Stimulated activated naive CD8-positive, alpha-beta T cell treated with anti-CD3 and anti-CD28 coated beads, Interleukin-15, Interleukin-2, amounts not matched to agents 100 ng/mL and 50 ng/mL, for 24 hours (primary cell): ENCODE data around the gene PNMA8B.
A peak's percentile ranks its signal among the peaks of the same experiment; 100 is the strongest.
"Not testable (repeated sequence)": the region's sequence is repeated elsewhere in the genome, so short reads cannot be mapped to it uniquely, and the experiment has no call there.

Source experiments
- H3K27ac Mint-ChIP-seq: one replicate; pipeline ENCODE4 v1.8.0; 2021; ENCODE audit warnings: mild to moderate bottlenecking, mixed read lengths
- H3K27me3 Mint-ChIP-seq: one replicate; pipeline ENCODE4 v1.8.0; 2021; ENCODE audit warnings: mixed read lengths
- H3K36me3 Mint-ChIP-seq: one replicate; pipeline ENCODE4 v1.8.0; 2021; ENCODE audit warnings: low read depth, mixed read lengths
- H3K4me1 Mint-ChIP-seq: one replicate; pipeline ENCODE4 v1.8.0; 2021; ENCODE audit warnings: low read depth, mixed read lengths
- H3K4me3 Mint-ChIP-seq: one replicate; pipeline ENCODE4 v1.8.0; 2021; ENCODE audit warnings: mild to moderate bottlenecking, mixed read lengths
- H3K9me3 Mint-ChIP-seq: one replicate; pipeline ENCODE4 v1.8.0; 2021; ENCODE audit warnings: mixed read lengths

PNMA8B gene

GRCh38 chr19:46522988-46523387, 27.3 kb upstream of the PNMA8B start:
- H3K4me3 Mint-ChIP-seq, result peak overlapping the region; percentile 45
- peak overlapping the region; percentile 86 for H3K27ac Mint-ChIP-seq
- not testable (repeated sequence) for H3K9me3 Mint-ChIP-seq, H3K27me3 Mint-ChIP-seq, H3K36me3 Mint-ChIP-seq
- H3K4me1 Mint-ChIP-seq, result peaks cover 56% of the 10 kb centered on the region

GRCh38 chr19:46521241-46521868, 25.7 kb upstream of the PNMA8B start:
- H3K36me3 Mint-ChIP-seq, result peaks cover 4% of the 10 kb centered on the region
- H3K9me3 Mint-ChIP-seq, result peaks cover 5% of the 10 kb centered on the region
- H3K4me1 Mint-ChIP-seq, result peaks cover 56% of the 10 kb centered on the region
- no peak overlapping the region for H3K4me3 Mint-ChIP-seq
- peak overlapping the region; percentile 6 for H3K27ac Mint-ChIP-seq
- no peaks in the 10 kb centered on the region for H3K27me3 Mint-ChIP-seq

DNA sequence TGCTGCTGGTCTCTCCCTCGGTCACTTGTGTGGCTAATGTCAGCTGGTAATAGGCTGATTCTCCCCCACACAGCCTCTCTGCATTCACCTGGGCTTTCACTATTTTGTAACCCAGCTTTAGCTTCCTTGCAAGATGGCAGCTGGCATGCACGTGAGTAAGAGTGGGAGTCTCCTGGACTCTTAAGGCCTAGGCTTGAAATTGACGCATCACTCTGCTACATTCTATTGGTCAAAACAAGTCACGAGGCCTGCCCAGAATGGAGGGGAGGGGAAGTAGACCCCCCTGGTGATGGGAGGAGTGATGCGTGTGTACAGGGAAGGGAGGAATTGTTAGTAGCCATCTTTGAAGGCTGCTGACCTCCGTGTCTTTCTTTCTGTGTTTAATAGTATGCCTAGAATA, 24.9 kb upstream of the PNMA8B start:
- H3K27ac Mint-ChIP-seq, result no peak overlapping the region
- H3K4me3 Mint-ChIP-seq, result no peak overlapping the region
- H3K4me1 Mint-ChIP-seq, result peaks cover 53% of the 10 kb centered on the region
- H3K36me3 Mint-ChIP-seq, result no peaks in the 10 kb centered on the region
- H3K9me3 Mint-ChIP-seq, result no peaks in the 10 kb centered on the region
- H3K27me3 Mint-ChIP-seq, result no peaks in the 10 kb centered on the region

DNA sequence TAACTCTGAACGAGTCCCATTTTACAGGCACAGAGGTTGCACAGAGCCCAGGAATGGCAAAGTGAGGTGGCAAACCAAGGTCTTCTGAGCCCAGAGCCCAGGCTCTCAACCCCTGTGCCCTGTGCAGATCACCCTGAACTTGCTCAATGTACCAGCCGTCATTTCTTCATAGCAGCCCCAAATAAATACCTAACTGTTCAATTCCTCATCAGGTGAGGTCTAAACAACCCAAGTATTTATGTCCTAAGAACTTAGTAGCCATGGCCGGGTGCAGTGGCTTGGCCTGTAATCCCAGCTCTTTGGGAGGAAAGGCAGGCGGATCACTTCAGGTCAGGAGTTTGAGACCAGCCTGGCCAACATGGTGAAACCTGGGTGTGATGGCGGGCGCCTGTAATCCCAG, 21.8 kb upstream of the PNMA8B start:
- no peaks in the 10 kb centered on the region for H3K36me3 Mint-ChIP-seq
- H3K27me3 Mint-ChIP-seq, result peaks cover 7% of the 10 kb centered on the region
- H3K27ac Mint-ChIP-seq, result no peak overlapping the region
- H3K9me3 Mint-ChIP-seq, result no peaks in the 10 kb centered on the region
- peaks cover 28% of the 10 kb centered on the region for H3K4me1 Mint-ChIP-seq
- no peak overlapping the region for H3K4me3 Mint-ChIP-seq

- Mint-ChIP-seq H3K4me3 (no peak overlapping the region), H3K4me1 (peaks cover 18% of the 10 kb centered on the region), H3K27ac (peak overlapping the region; percentile 1), H3K9me3 (no peaks in the 10 kb centered on the region), H3K36me3 (no peaks in the 10 kb centered on the region), H3K27me3 (peaks cover 7% of the 10 kb centered on the region)
These were observed 20.2 kb upstream of the PNMA8B start for GRCh38 chr19:46515879-46516350.

DNA sequence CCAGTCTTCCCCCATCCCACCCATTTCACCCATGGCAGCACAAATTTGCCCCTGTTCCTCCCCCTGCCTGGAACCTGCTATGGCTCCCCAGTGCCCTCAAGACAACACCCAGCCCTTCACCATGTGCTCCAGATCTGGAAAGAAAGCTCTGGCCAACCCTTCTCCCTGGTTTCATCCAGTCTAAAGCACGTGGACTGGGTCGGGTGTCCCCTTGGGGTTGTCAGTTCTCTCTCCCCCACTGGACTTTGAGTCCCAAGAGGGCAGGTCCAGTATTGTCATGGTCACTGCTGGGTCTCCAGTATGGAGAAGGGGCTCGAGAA, 19.6 kb upstream of the PNMA8B start:
- H3K27me3 Mint-ChIP-seq, result peaks cover 7% of the 10 kb centered on the region
- H3K4me3 Mint-ChIP-seq, result no peak overlapping the region
- peaks cover 12% of the 10 kb centered on the region for H3K4me1 Mint-ChIP-seq
- H3K27ac Mint-ChIP-seq, result no peak overlapping the region
- no peaks in the 10 kb centered on the region for H3K36me3 Mint-ChIP-seq
- H3K9me3 Mint-ChIP-seq, result no peaks in the 10 kb centered on the region

DNA sequence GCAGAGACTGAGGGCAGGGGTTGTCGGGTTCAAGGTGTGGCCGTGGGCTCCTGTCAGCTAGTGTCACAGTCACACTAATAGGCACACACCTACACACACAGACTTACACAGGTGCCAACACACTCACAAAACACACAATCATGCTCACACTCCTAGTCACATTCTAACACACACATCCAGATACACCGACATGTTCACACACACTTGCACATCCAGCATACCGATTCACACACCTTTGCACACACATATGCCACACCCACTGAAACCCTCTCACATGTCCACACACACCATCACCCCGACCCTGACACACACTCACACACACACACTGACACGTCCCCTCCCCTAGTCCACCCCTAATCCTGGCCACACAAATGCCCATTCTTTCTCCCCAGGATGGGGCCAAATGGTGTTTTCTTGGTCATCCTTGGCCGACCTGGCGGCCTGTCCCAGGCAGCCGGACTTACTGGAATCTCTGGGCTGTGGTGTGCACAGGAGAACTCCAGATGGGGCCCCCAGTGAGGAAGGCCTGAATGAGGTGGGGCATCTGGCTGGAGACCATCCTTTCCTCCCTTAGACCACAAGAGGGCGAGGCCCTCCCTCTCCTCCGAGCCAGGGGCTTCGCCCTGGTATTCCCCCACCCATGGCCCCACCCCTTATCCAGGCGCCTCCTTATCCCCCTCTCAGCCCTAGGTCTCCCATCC, 19.1 kb upstream of the PNMA8B start:
- H3K27me3 Mint-ChIP-seq, result peaks cover 7% of the 10 kb centered on the region

GRCh38 chr19:46513461-46514236, 18.0 kb upstream of the PNMA8B start:
- no peaks in the 10 kb centered on the region for H3K9me3 Mint-ChIP-seq

More for the DNA sequence above, 19.1 kb upstream of the PNMA8B start:
- no peak overlapping the region for H3K4me3 Mint-ChIP-seq
- no peaks in the 10 kb centered on the region for H3K9me3 Mint-ChIP-seq
- H3K36me3 Mint-ChIP-seq, result no peaks in the 10 kb centered on the region
- no peak overlapping the region for H3K27ac Mint-ChIP-seq
- H3K4me1 Mint-ChIP-seq, result peaks cover 7% of the 10 kb centered on the region

GRCh38 chr19:46511237-46511636, 15.6 kb upstream of the PNMA8B start:
- Mint-ChIP-seq H3K36me3 (no peaks in the 10 kb centered on the region), H3K27ac (no peak overlapping the region), H3K4me1 (peaks cover 7% of the 10 kb centered on the region), H3K27me3 (peaks cover 20% of the 10 kb centered on the region), H3K9me3 (no peaks in the 10 kb centered on the region), H3K4me3 (no peak overlapping the region)

More at GRCh38 chr19:46513461-46514236, 18.0 kb upstream of the PNMA8B start:
- H3K4me1 Mint-ChIP-seq, result peaks cover 7% of the 10 kb centered on the region
- no peaks in the 10 kb centered on the region for H3K36me3 Mint-ChIP-seq
- H3K27ac Mint-ChIP-seq, result no peak overlapping the region
- no peak overlapping the region for H3K4me3 Mint-ChIP-seq
- peaks cover 12% of the 10 kb centered on the region for H3K27me3 Mint-ChIP-seq

DNA sequence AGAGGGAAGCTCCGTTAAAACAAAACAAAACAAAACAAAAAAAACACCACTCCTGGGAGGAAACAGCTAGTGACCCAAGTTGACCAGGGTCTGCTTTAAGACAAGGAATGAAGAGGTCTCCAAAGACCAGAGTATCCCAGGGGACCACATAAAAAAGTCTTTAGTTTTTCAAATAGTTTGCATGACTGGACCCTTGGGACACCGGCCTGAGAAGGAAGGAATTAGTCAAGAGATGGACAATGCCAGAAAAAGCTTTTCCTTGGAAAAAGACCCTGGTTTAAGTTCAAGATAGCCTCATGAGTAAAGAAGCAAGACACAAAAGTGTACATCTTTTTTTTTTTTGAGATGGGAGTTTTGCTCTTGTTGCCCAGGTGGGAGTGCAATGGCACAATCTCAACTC, 12.5 kb upstream of the PNMA8B start:
- Mint-ChIP-seq H3K4me3 (no peak overlapping the region), H3K27ac (no peak overlapping the region), H3K4me1 (no peaks in the 10 kb centered on the region), H3K27me3 (peaks cover 18% of the 10 kb centered on the region), H3K9me3 (no peaks in the 10 kb centered on the region), H3K36me3 (no peaks in the 10 kb centered on the region)

DNA sequence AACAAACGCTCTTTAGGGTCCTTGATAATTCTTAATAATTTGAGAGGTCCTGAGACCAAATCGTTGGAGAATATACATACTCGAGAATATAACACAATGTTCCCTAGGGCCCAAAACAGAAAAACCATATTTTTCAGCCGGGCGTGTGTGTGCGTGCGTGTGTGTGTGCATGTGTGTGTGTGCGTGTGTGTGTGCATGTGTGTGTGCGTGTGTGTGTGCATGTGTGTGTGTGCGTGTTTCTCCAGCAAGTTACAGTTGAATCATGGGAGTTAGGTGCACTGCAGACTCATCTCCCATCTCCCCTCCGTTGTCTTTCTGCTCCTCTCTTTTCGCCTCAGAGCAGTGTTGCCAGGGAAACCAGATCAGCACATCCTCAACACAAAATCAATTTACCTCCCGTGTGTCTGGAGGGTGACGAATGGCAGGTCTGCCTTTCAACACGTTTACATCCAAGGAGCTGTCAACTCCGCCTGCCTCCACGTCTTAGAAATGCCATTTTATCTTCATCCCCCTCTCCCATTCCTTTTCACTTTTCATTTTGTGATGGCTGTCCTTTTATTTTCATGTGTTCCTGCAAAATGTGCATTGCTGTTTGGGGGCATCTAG, 8.3 kb upstream of the PNMA8B start:
- H3K27me3 Mint-ChIP-seq, result peaks cover 23% of the 10 kb centered on the region
- no peak overlapping the region for H3K4me3 Mint-ChIP-seq

DNA sequence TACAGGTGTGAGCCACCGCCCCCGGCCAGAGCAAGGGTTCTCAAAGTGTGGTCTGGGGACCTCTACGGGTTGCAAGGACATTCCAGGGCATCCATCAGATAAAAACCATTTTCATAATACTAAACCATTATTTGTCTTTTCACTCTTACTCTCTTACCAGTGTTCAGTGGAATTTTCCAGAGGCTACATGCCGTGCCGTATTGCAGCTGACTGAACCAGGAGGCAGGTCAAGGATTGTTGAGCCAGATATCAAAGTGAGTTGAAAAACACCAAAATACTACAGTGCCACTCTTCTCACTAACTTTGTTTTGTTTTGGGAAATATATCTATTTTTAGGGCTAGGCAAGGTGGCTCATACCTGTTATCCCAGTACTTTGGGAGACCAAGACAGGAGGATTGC, 7.2 kb upstream of the PNMA8B start:
- Mint-ChIP-seq H3K27me3 (peaks cover 24% of the 10 kb centered on the region), H3K4me1 (no peaks in the 10 kb centered on the region), H3K36me3 (no peaks in the 10 kb centered on the region), H3K9me3 (no peaks in the 10 kb centered on the region), H3K4me3 (no peak overlapping the region), H3K27ac (no peak overlapping the region)

More for the DNA sequence above, 8.3 kb upstream of the PNMA8B start:
- H3K4me1 Mint-ChIP-seq, result no peaks in the 10 kb centered on the region
- H3K27ac Mint-ChIP-seq, result no peak overlapping the region
- no peaks in the 10 kb centered on the region for H3K36me3 Mint-ChIP-seq
- H3K9me3 Mint-ChIP-seq, result no peaks in the 10 kb centered on the region

GRCh38 chr19:46499692-46500091, 4.0 kb upstream of the PNMA8B start:
- Mint-ChIP-seq H3K4me1 (peaks cover under 1% of the 10 kb centered on the region), H3K4me3 (no peak overlapping the region), H3K36me3 (no peaks in the 10 kb centered on the region), H3K27ac (no peak overlapping the region), H3K27me3 (peaks cover 28% of the 10 kb centered on the region), H3K9me3 (no peaks in the 10 kb centered on the region)

DNA sequence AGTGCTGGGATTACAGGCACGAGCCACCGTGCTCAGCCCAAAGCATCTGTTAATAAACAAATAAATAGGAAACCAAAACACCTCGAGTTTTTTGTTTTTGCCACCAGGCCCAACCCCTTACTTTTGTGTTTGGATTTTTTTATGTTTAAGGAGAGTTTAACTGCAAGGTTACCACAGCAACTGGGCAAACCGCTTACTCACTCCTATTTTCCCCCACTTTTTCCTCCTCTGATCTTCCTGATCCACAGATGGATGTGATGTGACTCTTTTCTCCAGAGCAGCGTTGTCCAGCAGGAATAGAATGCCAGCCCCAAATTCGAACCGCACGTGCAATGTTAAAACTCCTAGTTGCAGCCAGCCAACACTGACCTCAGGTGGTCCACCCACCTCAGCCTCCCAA, 2.1 kb upstream of the PNMA8B start:
- H3K27me3 Mint-ChIP-seq, result peaks cover 33% of the 10 kb centered on the region
- no peak overlapping the region for H3K27ac Mint-ChIP-seq
- H3K9me3 Mint-ChIP-seq, result no peaks in the 10 kb centered on the region
- H3K4me1 Mint-ChIP-seq, result peaks cover 8% of the 10 kb centered on the region
- H3K4me3 Mint-ChIP-seq, result no peak overlapping the region
- no peaks in the 10 kb centered on the region for H3K36me3 Mint-ChIP-seq

- not testable (repeated sequence) for H3K27ac Mint-ChIP-seq, H3K4me1 Mint-ChIP-seq, H3K36me3 Mint-ChIP-seq, H3K4me3 Mint-ChIP-seq, H3K9me3 Mint-ChIP-seq
- H3K27me3 Mint-ChIP-seq, result peaks cover 42% of the 10 kb centered on the region
These were observed 1.2 kb upstream of the PNMA8B start for GRCh38 chr19:46496886-46497285.
